Measurements from ENCODE around the gene ABCA10. TPM values are rescaled to one million over a fixed set of nuclear protein-coding genes. Genes with fewer than 3 reads are reported as not detected.

The ABCA10 gene
- total RNA-seq, 1 experiment from 2014 or later, result 0.34 TPM

Small RNAs within 50 kb of the gene (microRNA-seq; reads per million reads assigned to microRNA genes)
- gene MIR4524A (ENCODE audit: borderline number of aligned reads) (not detected), gene MIR4524B (ENCODE audit: borderline number of aligned reads) (not detected)

Other genes with a start within 250 kb of the ABCA10 start
- gene ABCA9, start 167.9 kb downstream of the ABCA10 start, total RNA-seq (2021; ENCODE audit: unreplicated experiment), result not detected
- 0.44 TPM for gene ABCA6, start 86.9 kb downstream of the ABCA10 start, total RNA-seq (2021; ENCODE audit: unreplicated experiment)
- 6.8 TPM for gene ABCA5, start 98.3 kb upstream of the ABCA10 start, total RNA-seq (2021; ENCODE audit: unreplicated experiment)
- 0.22 TPM for gene MAP2K6, start 185.9 kb upstream of the ABCA10 start, total RNA-seq (2021; ENCODE audit: unreplicated experiment)